ENCODE results near the gene TBL1X. TPM values are rescaled to one million over a fixed set of nuclear protein-coding genes. Genes with fewer than 3 reads are reported as not detected.

Gene TBL1X
- total and polyA plus RNA-seq, 2 donors = 19.8 to 26.1 TPM

DNA sequence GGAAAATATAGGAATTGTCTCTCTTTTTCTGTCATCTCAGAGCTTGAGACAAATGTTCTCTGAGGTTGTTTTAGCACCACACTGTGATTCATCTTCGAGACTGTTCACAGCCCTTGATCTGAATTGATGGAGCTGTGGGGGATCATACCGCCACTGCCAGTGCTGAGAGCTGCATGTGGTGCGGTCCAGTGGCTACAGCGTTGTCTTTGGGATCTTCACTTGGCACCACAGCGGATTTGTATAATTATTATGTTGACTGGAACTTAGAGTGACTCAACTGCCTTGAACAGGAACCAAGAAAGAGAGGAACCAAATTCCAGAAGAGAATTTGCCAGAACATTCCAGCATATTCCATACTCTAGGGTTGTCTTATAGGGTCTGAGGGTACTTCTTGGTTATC lies 29.1 kb downstream of the TBL1X start:
- Histone ChIP-seq H3K27ac (ENCODE audit: low read depth) (no peak overlapping the region), H3K4me1 (ENCODE audit: insufficient read depth) (no peaks in the 10 kb centered on the region), H3K4me3 (ENCODE audit: low read depth, low read length) (no peak overlapping the region), H3K36me3 (ENCODE audit: insufficient read depth) (no peaks in the 10 kb centered on the region)
- WGBS = 82% methylated on average over 5 of the region's 5 CpGs
- DNase-seq (ENCODE audit: extremely low spot score) = no peak

DNA sequence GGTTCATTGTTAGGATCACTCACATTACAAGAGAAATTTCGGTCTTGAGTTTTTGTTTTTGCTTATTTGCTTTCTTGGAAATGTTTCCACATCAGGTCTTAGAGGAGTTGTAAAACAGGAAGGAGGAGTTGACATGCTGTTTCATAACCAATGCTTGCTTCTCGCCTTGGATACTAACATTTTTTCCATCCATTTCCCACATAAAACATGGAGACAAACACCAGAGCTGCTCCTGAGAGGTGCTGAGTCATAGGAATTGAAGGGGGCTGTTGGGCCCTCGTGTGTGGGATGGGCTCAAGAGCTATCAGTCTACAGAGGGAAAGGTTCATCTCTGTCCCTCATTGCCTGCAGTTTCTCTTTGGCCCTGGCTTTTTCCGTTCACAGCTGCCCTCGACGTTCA lies 29.9 kb downstream of the TBL1X start:
- Histone ChIP-seq H3K4me1 (ENCODE audit: insufficient read depth) (no peaks in the 10 kb centered on the region), H3K36me3 (ENCODE audit: insufficient read depth) (no peaks in the 10 kb centered on the region), H3K27ac (ENCODE audit: low read depth) (no peak overlapping the region), H3K4me3 (ENCODE audit: low read depth, low read length) (no peak overlapping the region)
- no peak for DNase-seq (ENCODE audit: extremely low spot score)
- 37% methylated on average over 6 of the region's 6 CpGs for WGBS

DNA sequence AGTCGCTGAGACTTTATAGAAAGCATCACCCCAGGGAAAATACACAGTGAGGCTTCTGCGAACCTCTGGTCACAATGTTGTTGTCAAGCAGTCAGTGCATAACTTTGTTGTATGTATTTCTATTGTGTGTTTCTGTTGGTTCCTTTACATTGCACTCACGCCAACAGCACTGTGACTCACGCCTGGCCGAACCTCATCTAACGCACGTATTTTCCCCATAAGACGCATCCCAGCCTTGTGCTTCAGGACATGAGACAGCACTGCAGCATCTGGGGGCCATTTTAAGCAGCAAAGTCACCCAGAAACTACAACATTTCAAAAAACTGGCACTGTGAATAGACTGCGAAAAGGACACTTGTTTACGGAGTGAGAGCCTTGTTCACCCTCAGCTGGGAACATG lies 30.6 kb downstream of the TBL1X start:
- no peak for DNase-seq (ENCODE audit: extremely low spot score)
- H3K4me1 ChIP-seq (ENCODE audit: insufficient read depth) = no peaks in the 10 kb centered on the region
- no peaks in the 10 kb centered on the region for H3K36me3 ChIP-seq (ENCODE audit: insufficient read depth)
- H3K4me3 ChIP-seq (ENCODE audit: low read depth, low read length) = no peak overlapping the region
- H3K27ac ChIP-seq (ENCODE audit: low read depth) = no peak overlapping the region
- WGBS = 98% methylated on average over 10 of the region's 10 CpGs

DNA sequence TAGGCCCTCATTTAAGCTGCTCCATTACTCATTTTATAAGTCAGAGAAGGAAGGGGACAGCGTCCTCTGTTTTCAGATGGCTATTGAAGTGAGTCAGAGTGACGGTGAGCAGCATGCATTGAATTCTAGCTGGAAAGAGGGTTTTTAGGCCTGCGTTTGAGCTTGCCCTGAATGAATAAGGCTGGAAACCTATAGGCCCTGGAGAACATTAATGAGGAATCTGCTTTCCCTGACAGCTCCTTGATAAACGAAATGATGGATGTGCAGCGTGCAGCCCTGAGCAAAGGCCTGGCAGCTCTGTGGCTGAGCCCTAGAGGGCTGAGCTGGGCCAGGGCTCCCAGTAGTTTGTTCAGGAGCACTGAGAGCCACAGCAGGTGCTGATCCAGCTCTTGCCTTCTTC lies 33.4 kb downstream of the TBL1X start:
- Histone ChIP-seq H3K4me1 (ENCODE audit: insufficient read depth) (no peaks in the 10 kb centered on the region), H3K36me3 (ENCODE audit: insufficient read depth) (no peaks in the 10 kb centered on the region), H3K4me3 (ENCODE audit: low read depth, low read length) (no peak overlapping the region), H3K27ac (ENCODE audit: low read depth) (no peak overlapping the region)
- WGBS = 77% methylated on average over 5 of the region's 5 CpGs
- no peak for DNase-seq (ENCODE audit: extremely low spot score)

DNA sequence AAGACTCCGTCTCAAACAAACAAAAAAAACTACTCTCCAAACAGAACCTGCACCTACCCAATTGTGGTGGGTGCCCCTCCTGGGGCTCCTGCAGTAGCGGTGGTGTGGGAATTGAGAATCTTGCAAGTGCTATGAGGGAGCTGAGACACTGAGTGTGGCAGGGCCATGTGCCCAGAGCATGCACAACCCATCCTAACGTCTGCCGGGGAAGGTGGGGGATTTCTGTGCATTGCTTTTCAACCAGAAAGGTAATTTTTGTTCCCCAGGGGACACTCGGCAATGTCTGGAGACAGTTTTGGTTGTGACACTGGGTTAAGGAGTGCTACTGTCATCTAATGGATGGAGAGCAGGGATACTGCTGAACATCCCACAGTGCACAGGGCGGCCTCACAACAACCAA lies 35.7 kb downstream of the TBL1X start:
- 92% methylated on average over 6 of the region's 6 CpGs for WGBS
- Histone ChIP-seq H3K27ac (ENCODE audit: low read depth) (no peak overlapping the region), H3K36me3 (ENCODE audit: insufficient read depth) (no peaks in the 10 kb centered on the region), H3K4me1 (ENCODE audit: insufficient read depth) (no peaks in the 10 kb centered on the region), H3K4me3 (ENCODE audit: low read depth, low read length) (no peak overlapping the region)
- DNase-seq (ENCODE audit: extremely low spot score) = no peak

DNA sequence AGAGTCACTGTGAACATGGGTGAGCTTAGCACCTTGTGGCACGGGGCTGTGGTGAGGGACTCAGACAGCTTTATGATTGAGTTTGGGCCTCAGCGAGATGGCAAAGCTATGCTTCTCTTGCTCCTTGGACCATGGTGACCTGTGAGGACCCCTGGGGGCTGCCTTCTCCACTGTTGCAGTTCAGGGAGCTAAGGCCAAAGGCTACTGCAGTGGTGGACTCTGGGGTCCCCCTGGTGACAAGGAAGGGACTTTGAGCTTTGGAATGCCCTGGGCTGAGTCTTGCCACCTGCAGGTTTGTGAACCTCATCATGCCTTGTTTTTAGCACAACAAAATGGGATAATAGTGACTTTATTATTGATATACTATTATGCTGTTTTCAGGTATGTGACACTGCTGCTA lies 36.5 kb downstream of the TBL1X start:
- 94% methylated on average over 2 of the region's 2 CpGs for WGBS
- H3K27ac ChIP-seq (ENCODE audit: low read depth) = no peak overlapping the region
- H3K36me3 ChIP-seq (ENCODE audit: insufficient read depth) = no peaks in the 10 kb centered on the region
- no peak for DNase-seq (ENCODE audit: extremely low spot score)
- H3K4me3 ChIP-seq (ENCODE audit: low read depth, low read length) = no peak overlapping the region
- no peaks in the 10 kb centered on the region for H3K4me1 ChIP-seq (ENCODE audit: insufficient read depth)

DNA sequence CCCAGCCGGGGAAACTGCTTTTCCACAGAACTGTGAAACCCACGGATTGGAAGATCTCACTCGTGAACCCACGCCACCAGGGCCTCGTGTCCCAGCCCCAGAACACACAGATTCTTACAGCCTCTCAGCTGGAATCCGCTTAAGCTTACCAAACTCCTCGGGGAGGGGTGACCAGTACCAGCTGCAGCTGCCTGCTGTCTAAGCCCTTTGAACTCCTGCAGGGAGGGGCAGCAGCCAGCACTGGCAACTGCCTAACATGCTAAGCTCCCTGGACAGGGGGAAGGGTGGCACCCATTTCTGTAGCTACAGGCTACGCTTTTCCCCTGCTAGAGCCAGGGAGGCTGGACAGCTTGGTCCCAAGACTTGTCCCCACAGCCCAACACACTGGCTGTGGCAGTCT lies 38.4 kb downstream of the TBL1X start:
- no peaks in the 10 kb centered on the region for H3K36me3 ChIP-seq (ENCODE audit: insufficient read depth)
- no peak overlapping the region for H3K27ac ChIP-seq (ENCODE audit: low read depth)
- no peak overlapping the region for H3K4me3 ChIP-seq (ENCODE audit: low read depth, low read length)
- no peak for DNase-seq (ENCODE audit: extremely low spot score)
- no peaks in the 10 kb centered on the region for H3K4me1 ChIP-seq (ENCODE audit: insufficient read depth)
- 85% methylated on average over 8 of the region's 8 CpGs for WGBS

DNA sequence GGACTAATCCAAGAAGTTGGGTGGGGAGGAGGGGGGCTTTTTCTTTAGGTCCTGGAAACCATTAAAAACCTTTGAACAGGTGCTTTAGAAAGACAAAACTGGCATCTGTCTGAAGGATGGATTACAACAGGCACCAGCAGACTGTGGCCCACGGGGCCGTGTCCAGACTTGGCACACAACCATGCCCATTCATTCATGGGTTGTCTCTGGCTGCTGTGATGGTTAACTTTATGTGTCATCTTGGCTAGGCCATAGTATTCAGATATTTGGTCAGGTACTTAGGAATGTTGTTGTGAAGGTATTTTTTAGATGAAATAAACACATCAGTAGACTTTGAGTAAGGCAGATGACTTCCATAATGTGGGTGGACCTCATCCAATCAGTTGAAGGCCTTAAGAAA lies 45.5 kb downstream of the TBL1X start:
- Histone ChIP-seq H3K27ac (ENCODE audit: low read depth) (no peak overlapping the region), H3K36me3 (ENCODE audit: insufficient read depth) (no peaks in the 10 kb centered on the region), H3K4me3 (ENCODE audit: low read depth, low read length) (no peak overlapping the region), H3K4me1 (ENCODE audit: insufficient read depth) (no peaks in the 10 kb centered on the region)
- DNase-seq (ENCODE audit: extremely low spot score) = no peak
- 92% methylated on average over 2 of the region's 2 CpGs for WGBS

DNA sequence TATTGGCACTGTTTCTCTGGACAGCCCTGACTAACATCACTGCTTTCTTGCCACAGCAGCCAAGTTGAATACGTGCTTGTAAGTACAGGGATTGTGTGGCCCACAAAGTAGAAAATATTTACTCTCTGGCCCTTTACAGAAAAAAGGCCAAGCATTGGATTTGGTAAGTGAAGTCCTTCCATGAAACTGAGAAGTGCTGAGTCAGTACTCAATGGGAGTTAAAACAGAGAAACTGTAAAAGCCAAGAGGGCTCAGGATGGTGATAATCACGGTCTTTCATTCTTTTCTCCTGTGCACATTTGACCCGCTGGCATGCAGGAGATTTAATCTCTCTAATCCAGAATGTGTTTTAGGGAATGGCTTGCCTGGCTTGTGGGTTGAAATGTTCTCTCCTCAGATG lies 46.1 kb downstream of the TBL1X start:
- no peaks in the 10 kb centered on the region for H3K4me1 ChIP-seq (ENCODE audit: insufficient read depth)
- WGBS = 56% methylated on average over 3 of the region's 3 CpGs
- no peak overlapping the region for H3K27ac ChIP-seq (ENCODE audit: low read depth)
- DNase-seq (ENCODE audit: extremely low spot score) = no peak
- H3K4me3 ChIP-seq (ENCODE audit: low read depth, low read length) = no peak overlapping the region
- H3K36me3 ChIP-seq (ENCODE audit: insufficient read depth) = no peaks in the 10 kb centered on the region

DNA sequence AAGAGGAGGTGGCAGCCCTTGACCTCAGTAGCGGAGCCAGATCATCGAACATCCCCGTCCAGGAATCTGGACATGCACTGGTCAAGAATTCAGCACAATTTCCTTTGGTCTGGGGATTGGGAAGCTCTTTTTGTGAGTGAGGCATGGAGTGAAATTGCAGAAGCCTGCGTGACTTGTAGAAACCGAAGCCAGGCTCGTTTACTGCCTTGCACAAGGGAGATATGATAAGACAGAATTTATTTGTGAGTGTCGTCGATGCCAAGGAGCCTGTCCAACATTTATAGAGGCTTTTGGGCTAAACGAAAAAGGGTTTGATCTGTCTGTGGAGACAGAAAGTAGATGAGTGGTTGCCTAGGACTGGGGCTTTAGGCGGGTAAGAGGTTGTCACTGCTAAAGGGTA lies 50.6 kb downstream of the TBL1X start:
- Histone ChIP-seq H3K4me3 (ENCODE audit: low read depth, low read length) (no peak overlapping the region), H3K27ac (ENCODE audit: low read depth) (no peak overlapping the region), H3K36me3 (ENCODE audit: insufficient read depth) (no peaks in the 10 kb centered on the region), H3K4me1 (ENCODE audit: insufficient read depth) (no peaks in the 10 kb centered on the region)
- DNase-seq (ENCODE audit: extremely low spot score) = no peak
- 32% methylated on average over 10 of the region's 10 CpGs for WGBS

DNA sequence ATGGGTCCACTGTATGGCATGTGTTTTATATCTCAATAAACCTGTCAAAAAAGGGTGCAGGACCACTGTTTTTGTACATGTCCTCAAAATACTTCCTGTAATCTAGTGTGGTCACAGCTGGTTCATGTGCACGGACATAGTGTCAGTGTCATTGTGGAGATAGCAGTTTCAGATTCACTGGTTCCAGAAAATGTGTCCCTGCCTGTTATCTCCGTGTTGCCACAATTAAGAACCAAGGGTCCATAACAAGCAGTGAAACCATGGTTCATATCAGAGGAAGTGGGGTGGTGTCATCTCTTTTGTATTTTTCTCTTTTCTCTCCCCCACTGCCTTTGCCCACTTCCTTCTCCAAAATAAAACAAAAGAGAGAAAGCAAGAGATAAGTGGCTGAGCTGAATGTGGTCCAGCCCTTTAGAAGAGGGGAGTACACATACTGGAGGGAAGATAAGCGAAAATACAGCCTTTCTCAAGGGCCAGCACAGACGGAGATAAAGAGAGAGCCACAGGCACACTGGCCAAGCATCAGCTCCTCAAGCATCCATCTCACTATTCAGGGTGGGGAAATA lies 51.2 kb downstream of the TBL1X start:
- WGBS = 33% methylated on average over 4 of the region's 4 CpGs
- H3K27ac ChIP-seq (ENCODE audit: low read depth) = no peak overlapping the region
- no peaks in the 10 kb centered on the region for H3K4me1 ChIP-seq (ENCODE audit: insufficient read depth)
- no peak for DNase-seq (ENCODE audit: extremely low spot score)
- no peak overlapping the region for H3K4me3 ChIP-seq (ENCODE audit: low read depth, low read length)
- H3K36me3 ChIP-seq (ENCODE audit: insufficient read depth) = no peaks in the 10 kb centered on the region

DNA sequence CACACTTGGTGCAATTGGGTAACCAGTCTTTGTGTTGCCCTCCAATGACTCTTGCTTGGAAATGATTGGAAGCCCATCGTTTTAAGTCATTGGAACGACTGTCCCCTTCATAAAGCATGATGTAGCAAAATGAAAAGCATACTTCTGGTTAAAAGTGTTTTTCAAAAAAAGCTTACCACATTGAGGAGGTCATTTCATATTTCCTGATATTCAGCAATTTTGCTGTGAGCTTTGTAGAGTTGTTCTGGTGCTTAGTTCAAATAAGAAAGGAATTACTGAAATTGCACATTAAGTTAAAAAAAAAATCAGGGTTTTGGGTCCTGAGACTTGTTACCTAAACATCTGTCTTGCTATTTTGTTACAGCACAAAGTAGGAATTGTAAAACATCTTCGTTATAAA lies 51.8 kb downstream of the TBL1X start:
- Histone ChIP-seq H3K36me3 (ENCODE audit: insufficient read depth) (no peaks in the 10 kb centered on the region), H3K4me3 (ENCODE audit: low read depth, low read length) (no peak overlapping the region), H3K27ac (ENCODE audit: low read depth) (no peak overlapping the region), H3K4me1 (ENCODE audit: insufficient read depth) (no peaks in the 10 kb centered on the region)
- WGBS = 72% methylated on average over 3 of the region's 3 CpGs
- no peak for DNase-seq (ENCODE audit: extremely low spot score)

DNA sequence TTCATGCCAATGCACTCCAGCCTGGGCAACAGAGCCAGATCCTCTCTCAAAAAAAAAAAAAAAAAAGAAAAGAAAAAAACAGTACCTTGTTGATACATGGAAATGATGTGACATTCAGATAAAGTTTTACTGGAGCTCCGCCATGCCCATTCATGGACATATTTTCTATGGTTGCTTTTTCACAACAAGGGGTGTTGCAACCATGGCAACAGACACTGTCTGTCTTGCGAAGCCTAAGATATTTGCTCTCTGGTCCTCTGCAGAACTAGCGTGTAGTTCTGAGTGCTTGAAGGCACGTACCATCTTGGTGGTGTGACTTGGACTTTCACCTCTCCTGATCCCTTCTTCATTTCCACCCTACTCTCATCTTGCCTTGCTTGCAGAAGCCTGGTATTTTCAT lies 53.2 kb downstream of the TBL1X start:
- no peak overlapping the region for H3K27ac ChIP-seq (ENCODE audit: low read depth)
- WGBS = 91% methylated on average over 4 of the region's 4 CpGs
- no peaks in the 10 kb centered on the region for H3K36me3 ChIP-seq (ENCODE audit: insufficient read depth)
- no peak for DNase-seq (ENCODE audit: extremely low spot score)
- H3K4me3 ChIP-seq (ENCODE audit: low read depth, low read length) = no peak overlapping the region
- no peaks in the 10 kb centered on the region for H3K4me1 ChIP-seq (ENCODE audit: insufficient read depth)

DNA sequence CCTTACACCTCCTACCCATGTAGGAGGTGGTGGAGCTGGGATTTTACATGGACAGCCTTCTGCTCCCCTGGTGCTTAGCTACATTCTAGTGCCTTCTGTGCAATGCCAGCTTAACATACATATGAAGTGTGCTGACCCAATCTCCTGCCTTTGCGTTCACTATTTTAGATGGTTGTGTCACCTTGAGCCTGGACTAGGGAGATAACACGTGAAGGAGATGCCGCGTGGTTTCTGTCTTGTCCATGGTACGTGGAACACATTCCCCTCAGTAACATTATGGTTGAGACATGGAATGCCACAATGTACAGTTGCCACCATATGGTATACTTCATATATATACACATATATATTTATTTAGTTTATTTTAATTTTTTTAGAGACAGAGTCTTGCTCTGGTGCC lies 54.0 kb downstream of the TBL1X start:
- no peak overlapping the region for H3K4me3 ChIP-seq (ENCODE audit: low read depth, low read length)
- WGBS = 97% methylated on average over 5 of the region's 5 CpGs
- DNase-seq (ENCODE audit: extremely low spot score) = no peak
- H3K27ac ChIP-seq (ENCODE audit: low read depth) = no peak overlapping the region
- no peaks in the 10 kb centered on the region for H3K36me3 ChIP-seq (ENCODE audit: insufficient read depth)
- H3K4me1 ChIP-seq (ENCODE audit: insufficient read depth) = no peaks in the 10 kb centered on the region

DNA sequence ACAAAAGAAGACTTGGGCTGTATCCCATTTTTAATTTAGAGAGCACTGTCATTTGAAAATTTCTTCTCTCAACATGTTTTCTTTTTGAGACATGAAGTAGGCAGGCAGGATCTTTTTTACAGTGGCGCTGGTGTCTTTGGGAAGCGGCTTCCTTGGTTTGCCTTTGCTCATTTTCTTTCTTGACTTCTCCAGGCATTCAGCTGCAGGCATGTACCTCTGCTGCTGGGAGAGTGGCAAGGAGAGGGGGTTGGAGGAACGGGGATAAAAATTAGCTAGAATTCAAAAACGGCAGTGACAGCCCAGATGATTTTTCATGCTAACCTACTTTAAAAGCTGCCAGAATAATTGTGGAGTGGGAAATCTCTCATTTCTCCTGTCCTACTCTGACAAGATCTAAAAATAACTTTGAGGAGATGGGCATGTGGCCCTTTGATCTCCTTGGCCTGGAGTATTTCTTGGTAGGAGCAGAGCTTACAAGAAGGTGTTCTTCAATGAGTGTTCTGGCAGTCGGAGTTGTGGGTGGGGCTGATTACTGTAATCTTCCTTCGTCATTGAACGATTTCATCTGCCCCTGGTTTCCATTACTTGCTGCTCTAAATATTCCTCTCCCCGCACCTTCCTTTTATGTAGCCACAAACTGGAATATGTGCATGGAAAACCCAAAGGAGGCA lies 54.8 kb downstream of the TBL1X start:
- no peak for DNase-seq (ENCODE audit: extremely low spot score)
- Histone ChIP-seq H3K27ac (ENCODE audit: low read depth) (no peak overlapping the region), H3K4me3 (ENCODE audit: low read depth, low read length) (no peak overlapping the region), H3K4me1 (ENCODE audit: insufficient read depth) (no peaks in the 10 kb centered on the region), H3K36me3 (ENCODE audit: insufficient read depth) (no peaks in the 10 kb centered on the region)
- WGBS = 39% methylated on average over 8 of the region's 8 CpGs

Measured in urinary bladder (tissue), 4 donors.